SIG-M5 treated with dmso at 0.1 percent for 504 hours (cell line): ENCODE results near the gene TOR4A.
A peak's percentile ranks its signal among the peaks of the same experiment; 100 is the strongest.

Experiments used
- DNase-seq: peaks from one replicate; lab custom pipeline; 2025; ENCODE audit not compliant: unreplicated experiment; lab: John Stamatoyannopoulos, UW

The TOR4A gene

GRCh38 chr9:137270929-137271695 lies 6.4 kb upstream of the TOR4A start:
- no peak for DNase-seq

- DNase-seq: no peak
These were observed 5.8 kb upstream of the TOR4A start for GRCh38 chr9:137271696-137272076.

- no peak for DNase-seq
These were observed 5.1 kb upstream of the TOR4A start for GRCh38 chr9:137272241-137273094.

GRCh38 chr9:137273095-137273490 lies 4.4 kb upstream of the TOR4A start:
- no peak for DNase-seq

DNA sequence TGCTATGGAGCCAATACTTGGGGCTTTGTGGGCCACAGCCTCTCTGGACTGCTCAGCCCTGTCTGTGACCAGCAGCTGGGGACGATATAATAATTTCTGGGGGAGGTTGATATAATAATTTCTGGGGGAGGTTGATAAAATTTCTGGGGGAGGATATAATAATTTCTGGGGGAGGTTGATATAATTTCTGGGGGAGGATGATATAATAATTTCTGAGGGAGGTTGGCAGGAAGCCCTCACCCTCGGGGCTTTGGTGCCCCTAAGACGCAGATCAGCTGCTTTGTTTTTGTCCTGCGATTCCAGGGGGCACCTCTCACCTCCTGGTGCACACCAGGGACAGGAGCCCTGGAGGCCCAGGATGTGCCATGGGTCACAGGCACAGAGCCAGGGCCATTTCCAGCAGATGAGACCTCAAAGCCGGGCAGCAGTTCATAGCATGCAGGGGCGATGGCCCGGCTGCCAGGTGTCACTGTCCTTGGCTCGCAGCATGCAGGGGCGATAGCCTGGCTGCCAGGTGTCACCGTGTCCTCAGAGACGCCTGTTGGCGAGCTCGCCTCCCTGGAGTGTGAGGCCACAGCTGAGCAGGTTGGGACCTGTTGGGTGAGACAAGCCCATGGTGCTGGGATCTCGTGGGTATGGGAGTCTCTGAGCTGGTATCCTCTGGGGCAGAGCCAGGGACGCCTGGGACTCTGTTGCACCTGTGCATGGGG lies 3.8 kb upstream of the TOR4A start:
- DNase-seq: no peak

DNA sequence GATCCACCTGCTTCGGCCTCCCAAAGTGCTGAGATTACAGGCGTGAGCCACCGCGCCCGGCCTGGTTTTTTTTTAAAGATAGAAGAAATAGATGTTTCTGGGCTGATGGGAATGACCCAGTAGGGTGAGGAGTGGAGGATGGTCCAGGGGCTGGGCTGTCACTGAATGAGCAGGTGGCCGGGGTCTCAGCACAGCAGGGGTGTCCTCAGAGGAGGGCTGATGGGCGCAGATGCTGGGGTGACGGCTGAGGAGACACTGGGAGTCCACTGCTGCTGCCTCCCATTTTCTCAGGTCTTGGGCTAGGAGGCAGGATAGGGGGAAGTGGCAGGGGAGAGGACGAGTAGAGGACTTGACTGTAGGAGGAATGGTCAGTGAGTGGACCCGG lies 2.3 kb upstream of the TOR4A start:
- no peak for DNase-seq

- DNase-seq: no peak
These were observed 1.7 kb upstream of the TOR4A start for GRCh38 chr9:137275588-137276472.

- no peak for DNase-seq
These were observed 825 bp upstream of the TOR4A start for GRCh38 chr9:137276473-137277328.

DNA sequence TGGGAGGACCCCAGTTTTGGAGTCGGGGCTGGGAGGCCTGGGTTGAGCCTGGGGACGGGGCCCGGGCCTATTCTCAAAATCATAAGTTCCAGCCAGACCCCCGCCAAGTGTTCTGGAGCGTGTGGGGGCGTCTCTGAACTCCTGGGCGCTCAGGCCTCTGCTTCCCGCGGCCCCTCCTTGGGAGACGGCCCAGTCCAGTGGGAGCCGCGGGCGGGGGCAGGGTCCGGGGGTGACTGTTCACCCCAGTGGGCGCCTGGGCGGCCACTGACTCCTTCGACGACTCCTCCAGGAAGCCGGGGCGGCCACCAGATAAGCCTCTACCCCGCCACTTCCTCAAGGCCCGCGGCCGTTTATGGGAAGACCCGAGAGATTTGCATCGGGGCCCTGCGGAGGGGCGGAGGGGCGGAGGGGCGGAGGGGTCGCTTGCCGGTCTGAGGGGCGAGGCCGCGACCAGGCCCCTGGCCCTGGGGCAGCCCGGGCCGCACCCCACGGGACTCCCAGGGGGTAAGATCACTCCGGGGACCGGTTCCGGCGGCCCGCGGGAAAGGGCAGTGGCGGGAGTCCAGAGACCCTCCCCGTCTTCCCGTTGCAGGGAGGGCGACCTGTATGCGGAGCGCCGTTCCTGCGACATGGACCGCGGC lies 655 bp downstream of the TOR4A start:
- DNase-seq: no peak

- no peak for DNase-seq
These were observed 1.5 kb downstream of the TOR4A start for GRCh38 chr9:137278721-137279711.

GRCh38 chr9:137279741-137280473 lies 2.4 kb downstream of the TOR4A start:
- no peak for DNase-seq

- no peak for DNase-seq
These were observed 3.2 kb downstream of the TOR4A start for GRCh38 chr9:137280474-137281344.

DNA sequence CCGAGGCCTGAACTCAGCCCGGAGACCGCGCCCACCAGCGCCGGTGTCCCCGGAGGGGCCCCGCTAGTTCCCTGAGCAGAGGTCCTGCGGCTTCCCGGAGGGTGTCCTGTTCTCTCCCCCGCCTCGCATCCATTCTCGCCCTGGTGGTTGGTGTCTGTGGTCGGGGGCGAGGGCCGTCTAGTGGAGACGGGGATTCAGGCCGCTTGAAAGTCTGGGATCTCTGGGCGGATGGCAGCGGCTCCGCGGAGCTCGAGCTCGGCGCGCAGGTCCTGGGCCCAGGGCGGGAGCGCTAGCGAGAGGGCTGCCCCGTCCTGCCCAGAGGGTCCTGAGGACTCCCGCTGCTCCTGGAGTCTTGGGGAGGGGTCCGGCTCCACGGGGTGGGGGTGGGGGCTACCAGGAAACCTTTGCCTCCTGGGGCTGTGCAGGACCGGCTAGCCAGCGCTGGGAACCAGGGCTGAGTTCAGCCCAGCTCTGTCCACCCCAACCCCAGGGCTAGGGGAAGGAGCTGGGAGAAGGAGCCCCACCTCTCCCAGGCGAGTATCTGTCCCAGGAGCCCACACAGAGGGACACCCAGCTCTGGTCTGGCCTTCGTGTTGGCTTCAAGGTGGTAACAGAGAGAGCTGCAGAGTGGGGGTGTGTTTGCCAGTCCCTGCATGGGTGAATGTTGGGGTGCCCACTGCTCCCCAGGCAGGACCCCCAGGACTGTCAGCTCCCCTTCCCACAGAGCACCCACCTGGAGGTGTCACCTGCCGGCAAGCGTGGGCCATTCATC lies 4.0 kb downstream of the TOR4A start:
- DNase-seq: no peak

DNA sequence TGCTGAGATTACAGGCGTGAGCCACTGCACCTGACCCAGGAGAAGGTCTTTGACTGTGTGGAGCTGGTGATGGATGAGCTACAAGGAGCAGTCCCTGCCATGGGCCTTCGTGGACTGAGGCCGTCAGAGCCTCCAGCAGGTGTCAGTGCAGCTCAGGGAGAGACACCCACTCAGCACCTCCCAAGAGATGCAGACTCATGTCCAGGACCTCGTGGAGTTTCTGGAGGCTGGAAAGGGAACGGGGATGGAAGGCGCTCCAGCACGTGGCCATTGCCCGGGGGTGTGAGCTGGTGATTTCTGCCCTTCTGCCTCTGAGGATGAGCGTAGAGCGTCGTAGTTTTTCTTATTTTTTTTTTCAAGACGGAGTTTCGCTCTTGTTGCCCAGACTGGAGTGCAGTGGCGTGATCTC lies 9.5 kb downstream of the TOR4A start:
- peak; percentile 28 for DNase-seq

DNA sequence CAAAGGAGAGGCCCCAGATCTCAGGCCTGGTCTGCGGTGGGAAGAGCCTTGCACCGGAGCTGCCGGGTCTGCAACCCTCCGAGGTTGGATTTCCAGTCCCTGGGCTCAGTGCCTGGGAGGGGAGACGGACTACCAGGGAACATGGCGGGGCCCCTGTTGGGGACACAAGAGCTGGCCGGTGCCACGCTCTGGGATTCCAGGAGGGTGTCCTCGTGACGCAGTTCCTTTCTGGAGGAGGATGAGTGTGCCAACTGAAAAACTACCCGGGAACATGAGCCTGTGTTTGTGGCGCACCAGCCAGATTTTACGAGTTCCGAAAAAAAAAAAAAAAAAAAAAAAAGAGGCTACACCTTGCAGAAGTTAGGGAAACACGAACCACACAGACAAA lies 15.6 kb downstream of the TOR4A start:
- no peak for DNase-seq
